ENCODE measurements around the gene PIAS1.
A peak's percentile ranks its signal among the peaks of the same experiment; 100 is the strongest.
"Not testable (repeated sequence)": the region's sequence is repeated elsewhere in the genome, so short reads cannot be mapped to it uniquely, and the experiment has no call there.

Gene PIAS1
- long read RNA-seq, full-length matches to known transcripts = 169 of 214 reads
- long read RNA-seq, partial matches to known transcripts = 24 of 214 reads
- long read RNA-seq, other reads (novel, unspliced or antisense) = 21 of 214 reads

- Histone ChIP-seq H3K27me3 (ENCODE audit: insufficient read depth, poor library complexity, severe bottlenecking) (no peaks in the 10 kb centered on the region), H3K4me3 (replicated peaks; ENCODE audit: insufficient read depth, low read length) (peak within 1 kb of the TSS; percentile 90), H3K27ac (replicated peaks) (peak within 1 kb of the TSS; percentile 88)
- DNase-seq (ENCODE audit: low read depth in 1 of 2, low spot score in 1 of 2) = peak; percentile 84 to 93
- peak; percentile 54 for TF ChIP-seq REST (IDR thresholded peaks at IDR 0.05; ENCODE audit: insufficient replicate concordance, low read depth)
- no peak for TF ChIP-seq GABPA (IDR thresholded peaks at IDR 0.05; ENCODE audit: low read depth)
- peak; percentile 61; the same call in 1 of the 2 replicates for TF ChIP-seq POLR2AphosphoS5 (IDR thresholded peaks at IDR 0.05; ENCODE audit: low read depth)
- TF ChIP-seq SPI1 (IDR thresholded peaks at IDR 0.05; ENCODE audit: borderline replicate concordance, low read depth) = no peak
- TF ChIP-seq CTCF (IDR thresholded peaks at IDR 0.05; ENCODE audit: insufficient read depth, low read length) = no peak
Observed at GRCh38 chr15:68053701-68054627, at the start of gene PIAS1. Gene PIAS1 (plus strand): TSS chr15:68054315. CDS start chr15:68054327, 12 bp downstream.

DNA sequence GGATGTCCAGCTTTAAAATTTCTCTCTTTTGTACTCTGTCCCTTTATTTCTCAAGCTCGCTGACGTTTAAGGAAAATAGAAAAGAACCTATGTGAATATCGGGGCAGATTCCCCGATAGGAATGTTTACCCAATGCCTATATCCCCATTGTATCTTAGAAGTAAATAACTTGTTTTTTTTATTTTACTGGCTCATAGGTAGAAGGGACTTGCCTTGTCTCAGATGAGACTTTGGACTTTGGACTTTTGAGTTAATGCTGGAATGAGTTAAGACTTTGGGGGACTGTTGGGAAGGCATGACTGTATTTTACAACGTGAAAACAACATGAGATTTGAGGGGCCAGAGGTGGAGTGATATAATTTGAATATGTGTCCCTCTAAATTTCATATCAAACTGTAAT is 46.5 kb upstream of the PIAS1 start:
- DNase-seq (ENCODE audit: low read depth in 1 of 2, low spot score in 1 of 2); H3K27me3 ChIP-seq (ENCODE audit: insufficient read depth, poor library complexity, severe bottlenecking); H3K4me3 ChIP-seq (replicated peaks; ENCODE audit: insufficient read depth, low read length); H3K27ac ChIP-seq (replicated peaks): not testable (repeated sequence)

DNA sequence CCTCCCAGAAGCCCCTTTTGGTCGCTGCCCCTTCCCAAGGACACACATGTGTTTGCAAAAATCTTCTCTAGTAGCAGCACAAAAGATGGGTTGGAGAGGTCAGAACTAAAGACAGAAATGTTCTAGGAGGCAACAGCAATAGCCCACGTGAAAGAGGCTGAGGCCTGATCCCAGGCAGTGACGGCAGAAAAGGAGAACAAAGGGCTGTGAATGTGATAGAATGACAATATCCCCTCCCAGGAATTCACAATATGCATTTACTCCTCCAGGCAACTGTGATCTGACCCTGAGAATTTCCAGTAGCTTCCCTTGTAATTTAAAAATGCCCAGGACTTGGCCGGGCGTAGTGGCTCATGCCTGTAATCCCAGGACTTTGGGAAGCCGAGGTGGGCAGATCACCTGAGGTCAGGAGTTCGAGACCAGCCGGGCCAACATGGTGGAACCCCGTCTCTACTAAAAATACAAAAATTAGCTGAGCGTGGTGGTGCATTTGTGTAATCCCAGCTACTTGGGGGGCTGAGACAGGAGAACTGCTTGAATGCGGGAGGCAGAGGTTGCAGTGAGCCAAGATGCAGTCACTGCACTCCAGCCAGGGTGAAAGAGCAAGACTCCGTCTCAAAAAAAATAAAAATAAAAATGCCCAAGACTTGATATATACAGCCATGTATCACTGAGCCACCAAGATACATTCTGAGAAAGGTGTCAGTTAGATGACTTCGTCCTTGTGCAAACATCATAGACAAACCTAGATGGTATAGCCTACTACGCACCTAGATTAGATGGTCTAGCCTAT is 43.6 kb upstream of the PIAS1 start:
- DNase-seq (ENCODE audit: low read depth in 1 of 2, low spot score in 1 of 2) = no peak
- TF ChIP-seq POLR2AphosphoS5 (IDR thresholded peaks at IDR 0.05; ENCODE audit: low read depth) (no peak), SPI1 (IDR thresholded peaks at IDR 0.05; ENCODE audit: borderline replicate concordance, low read depth) (no peak), CTCF (IDR thresholded peaks at IDR 0.05; ENCODE audit: insufficient read depth, low read length) (no peak), REST (IDR thresholded peaks at IDR 0.05; ENCODE audit: insufficient replicate concordance, low read depth) (no peak), GABPA (IDR thresholded peaks at IDR 0.05; ENCODE audit: low read depth) (no peak)
- no peak overlapping the region for H3K27ac ChIP-seq (replicated peaks)
- H3K4me3 ChIP-seq (replicated peaks; ENCODE audit: insufficient read depth, low read length) = no peak overlapping the region
- no peaks in the 10 kb centered on the region for H3K27me3 ChIP-seq (ENCODE audit: insufficient read depth, poor library complexity, severe bottlenecking)

DNA sequence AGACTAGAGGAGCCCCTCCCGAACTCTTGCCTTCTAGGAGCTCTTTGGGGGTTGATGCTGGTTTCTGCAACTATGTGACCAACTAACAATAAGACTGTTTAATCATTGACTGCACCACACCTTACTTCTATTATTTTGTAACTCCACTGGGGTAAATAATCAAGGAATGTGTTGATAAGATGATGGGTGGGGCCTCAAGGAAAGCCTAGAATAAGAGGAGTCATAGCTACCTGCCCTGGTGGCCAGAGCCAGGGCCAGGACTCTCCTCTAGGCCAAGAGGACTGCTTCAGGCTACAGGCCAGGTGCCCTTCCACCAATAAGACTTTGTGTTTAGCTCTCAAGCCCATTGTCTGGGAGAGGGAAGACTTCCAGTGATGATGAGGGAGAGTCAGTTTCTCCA is 41.2 kb upstream of the PIAS1 start:
- Histone ChIP-seq H3K27ac (replicated peaks) (no peak overlapping the region), H3K27me3 (ENCODE audit: insufficient read depth, poor library complexity, severe bottlenecking) (no peaks in the 10 kb centered on the region), H3K4me3 (replicated peaks; ENCODE audit: insufficient read depth, low read length) (no peak overlapping the region)
- no peak for DNase-seq (ENCODE audit: low read depth in 1 of 2, low spot score in 1 of 2)
- no peak for TF ChIP-seq GABPA (IDR thresholded peaks at IDR 0.05; ENCODE audit: low read depth)
- TF ChIP-seq CTCF (IDR thresholded peaks at IDR 0.05; ENCODE audit: insufficient read depth, low read length) = no peak
- TF ChIP-seq SPI1 (IDR thresholded peaks at IDR 0.05; ENCODE audit: borderline replicate concordance, low read depth) = no peak
- TF ChIP-seq REST (IDR thresholded peaks at IDR 0.05; ENCODE audit: insufficient replicate concordance, low read depth) = no peak
- no peak for TF ChIP-seq POLR2AphosphoS5 (IDR thresholded peaks at IDR 0.05; ENCODE audit: low read depth)
